ENCODE measurements around the gene A3GALT2. TPM values are rescaled to one million over a fixed set of nuclear protein-coding genes. Genes with fewer than 3 reads are reported as not detected.
"Not testable (repeated sequence)": the region's sequence is repeated elsewhere in the genome, so short reads cannot be mapped to it uniquely, and the experiment has no call there.

Gene A3GALT2
- total RNA-seq, 8 experiments from 2014 or later, result 0.25 to 0.38 TPM; not detected in 6

DNA sequence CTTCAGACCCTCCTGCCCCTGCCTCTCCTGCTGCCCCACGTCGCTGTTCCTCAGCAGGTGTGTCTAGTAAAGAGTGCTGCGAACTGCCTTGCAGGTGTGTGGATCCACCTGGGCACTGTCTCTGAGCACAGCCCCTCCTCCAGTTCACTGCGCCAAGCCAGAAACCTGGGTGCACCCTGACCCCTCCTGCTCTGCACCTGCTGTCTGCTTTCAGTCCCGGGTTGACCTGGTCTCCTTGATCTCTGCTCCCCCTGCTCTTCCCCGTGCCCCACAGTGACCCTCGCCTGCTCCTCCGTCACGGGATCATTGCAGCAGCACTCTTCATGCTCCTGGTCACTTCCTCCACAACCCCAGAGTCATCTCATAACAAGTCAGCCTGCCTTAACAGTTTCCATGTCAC lies 6.5 kb downstream of the A3GALT2 start:
- H3K27ac ChIP-seq, result no peak overlapping the region
- in situ Hi-C loops (cut with MboI; ENCODE audit: low pct_unique_long_range_greater_than_20kb in 2 of 9, low sequenced_read_pairs in 9 of 9, unreplicated experiment in 9 of 9), result no loop called here
- no peaks in the 10 kb centered on the region for H3K4me1 ChIP-seq (replicated peaks in 1 of 2)
- no peak overlapping the region for H3K4me3 ChIP-seq
- ATAC-seq (replicated peaks in 6 of 8), result no peak
- 77 to 94% (median 88%) methylated on average over 1 to 8 of the region's 9 CpGs; no CpG with 5 or more reads in 2 of the 10 experiments for WGBS, 10 experiments

- Histone ChIP-seq H3K4me3 (no peak overlapping the region), H3K4me1 (replicated peaks in 1 of 2) (no peaks in the 10 kb centered on the region), H3K27ac (no peak overlapping the region)
- no peak for ATAC-seq (replicated peaks in 6 of 8)
- WGBS, 10 experiments, result 60 to 80% methylated on average over 1 to 2 of the region's 5 CpGs; no CpG with 5 or more reads in 8 of the 10 experiments
- in situ Hi-C loops (cut with MboI; ENCODE audit: low pct_unique_long_range_greater_than_20kb in 2 of 9, low sequenced_read_pairs in 9 of 9, unreplicated experiment in 9 of 9), result no loop called here
Observed at GRCh38 chr1:33312413-33312749, 8.5 kb downstream of the A3GALT2 start.

GRCh38 chr1:33311706-33312412 lies 9.0 kb downstream of the A3GALT2 start:
- WGBS, 10 experiments, result 50 to 100% (median 100%) methylated on average over 1 to 2 of the region's 7 CpGs; no CpG with 5 or more reads in 5 of the 10 experiments

DNA sequence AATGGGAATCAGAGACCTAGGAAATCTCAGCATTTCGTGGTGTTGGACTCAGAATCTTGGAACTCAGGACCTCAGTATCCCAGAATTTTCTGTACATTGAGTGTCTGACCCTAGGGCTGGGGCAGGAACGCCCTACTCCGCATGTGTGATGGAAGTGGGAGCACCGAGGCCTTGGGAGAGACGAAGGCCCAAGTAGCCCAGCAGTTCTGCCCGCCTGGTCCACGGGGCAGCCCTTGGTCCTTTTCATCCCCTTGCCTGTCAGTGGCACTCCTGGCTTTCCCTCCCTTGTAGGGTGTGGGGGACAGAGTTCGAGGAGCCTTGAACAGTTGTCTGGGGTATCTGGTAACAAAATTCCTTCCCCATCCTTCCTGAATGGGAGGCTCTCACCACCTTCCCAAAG lies 10.2 kb downstream of the A3GALT2 start:
- 0 to 100% (median 75%) methylated on average over 1 to 8 of the region's 8 CpGs; no CpG with 5 or more reads in 4 of the 10 experiments for WGBS, 10 experiments
- no peak for ATAC-seq (replicated peaks in 6 of 8)
- H3K4me3 ChIP-seq, result no peak overlapping the region
- in situ Hi-C loops (cut with MboI; ENCODE audit: low pct_unique_long_range_greater_than_20kb in 2 of 9, low sequenced_read_pairs in 9 of 9, unreplicated experiment in 9 of 9), result no loop called here
- H3K4me1 ChIP-seq (replicated peaks in 1 of 2), result peaks cover 7 to 11% of the 10 kb centered on the region in 2 donors
- H3K27ac ChIP-seq, result no peak overlapping the region

More at GRCh38 chr1:33311706-33312412, 9.0 kb downstream of the A3GALT2 start:
- Histone ChIP-seq H3K27ac (no peak overlapping the region), H3K4me1 (replicated peaks in 1 of 2) (peaks cover 0 to under 1% of the 10 kb centered on the region in 2 donors), H3K4me3 (no peak overlapping the region)
- in situ Hi-C loops (cut with MboI; ENCODE audit: low pct_unique_long_range_greater_than_20kb in 2 of 9, low sequenced_read_pairs in 9 of 9, unreplicated experiment in 9 of 9), result no loop called here
- no peak for ATAC-seq (replicated peaks in 6 of 8)

- H3K27ac ChIP-seq; in situ Hi-C loops (cut with MboI; ENCODE audit: low pct_unique_long_range_greater_than_20kb in 2 of 9, low sequenced_read_pairs in 9 of 9, unreplicated experiment in 9 of 9); H3K4me3 ChIP-seq; ATAC-seq (replicated peaks in 6 of 8): not testable (repeated sequence)
- H3K4me1 ChIP-seq (replicated peaks in 1 of 2), result peaks cover 7 to 11% of the 10 kb centered on the region in 2 donors
- no CpG with 5 or more reads among the region's 32 CpGs for WGBS, 10 experiments
Observed at GRCh38 chr1:33309351-33309750, 11.5 kb downstream of the A3GALT2 start.

GRCh38 chr1:33307494-33307864 lies 13.4 kb downstream of the A3GALT2 start:
- no peak for ATAC-seq (replicated peaks in 6 of 8)
- no CpG with 5 or more reads among the region's 5 CpGs for WGBS, 10 experiments
- peaks cover 7 to 11% of the 10 kb centered on the region in 2 donors for H3K4me1 ChIP-seq (replicated peaks in 1 of 2)
- in situ Hi-C loops (cut with MboI; ENCODE audit: low pct_unique_long_range_greater_than_20kb in 2 of 9, low sequenced_read_pairs in 9 of 9, unreplicated experiment in 9 of 9), result no loop called here
- H3K4me3 ChIP-seq, result no peak overlapping the region
- H3K27ac ChIP-seq, result no peak overlapping the region

GRCh38 chr1:33306653-33307493 lies 14.0 kb downstream of the A3GALT2 start:
- peak in 5 of 8 experiments; percentile 27 to 63 (median 54) for ATAC-seq (replicated peaks in 6 of 8)

DNA sequence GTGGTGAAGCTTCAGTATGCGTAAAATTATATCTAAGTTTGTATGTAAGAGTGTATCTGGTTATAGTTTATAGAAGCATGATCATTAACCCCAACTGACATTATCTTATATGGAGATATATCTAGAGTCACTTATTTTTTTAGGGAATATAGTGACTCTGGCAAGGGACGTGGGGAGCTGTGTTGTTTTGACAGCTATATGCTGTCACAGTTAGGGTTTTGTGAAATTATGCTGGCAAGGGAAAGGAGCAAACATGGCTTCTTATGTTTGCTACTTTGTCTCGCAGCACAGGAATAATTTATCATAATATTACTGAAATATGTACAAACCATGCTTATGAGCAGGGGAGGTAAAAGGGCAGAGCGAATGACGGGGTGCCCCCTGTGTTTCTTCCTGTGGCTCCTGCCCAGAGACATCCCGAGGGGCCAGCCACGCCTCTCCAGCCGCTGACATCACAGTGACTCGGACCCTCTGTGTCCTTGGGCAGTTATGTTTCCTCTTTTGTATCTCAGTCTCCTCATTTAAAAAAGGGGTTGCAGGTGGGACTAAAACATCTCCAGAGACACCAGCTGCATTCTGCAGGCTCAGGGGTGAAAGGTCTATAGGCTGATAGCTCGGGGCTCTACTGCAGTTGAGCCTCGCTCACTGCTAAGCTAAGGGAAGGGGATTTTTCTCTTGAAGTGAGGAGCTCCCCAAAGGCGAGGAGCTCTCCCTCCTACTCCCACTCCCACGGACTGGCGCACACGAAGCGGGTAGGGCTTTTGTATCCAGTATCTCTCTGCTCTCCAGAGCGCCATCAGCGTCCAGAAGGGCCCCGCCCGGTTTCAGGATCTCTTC lies 14.9 kb downstream of the A3GALT2 start:
- peaks cover 7 to 11% of the 10 kb centered on the region in 2 donors for H3K4me1 ChIP-seq (replicated peaks in 1 of 2)
- in situ Hi-C loops (cut with MboI; ENCODE audit: low pct_unique_long_range_greater_than_20kb in 2 of 9, low sequenced_read_pairs in 9 of 9, unreplicated experiment in 9 of 9), result no loop called here
- no peak overlapping the region for H3K27ac ChIP-seq
- no peak overlapping the region for H3K4me3 ChIP-seq
- 59 to 93% (median 79%) methylated on average over 2 to 17 of the region's 20 CpGs; no CpG with 5 or more reads in 1 of the 10 experiments for WGBS, 10 experiments
- ATAC-seq (replicated peaks in 6 of 8), result peak in 4 of 8 experiments; percentile 28 to 76 (median 61)

More at GRCh38 chr1:33306653-33307493, 14.0 kb downstream of the A3GALT2 start:
- WGBS, 10 experiments, result 12 to 89% (median 35%) methylated on average over 3 to 69 of the region's 113 CpGs; no CpG with 5 or more reads in 6 of the 10 experiments
- Histone ChIP-seq H3K27ac (no peak overlapping the region), H3K4me1 (replicated peaks in 1 of 2) (peaks cover 7 to 11% of the 10 kb centered on the region in 2 donors), H3K4me3 (no peak overlapping the region)
- in situ Hi-C loops (cut with MboI; ENCODE audit: low pct_unique_long_range_greater_than_20kb in 2 of 9, low sequenced_read_pairs in 9 of 9, unreplicated experiment in 9 of 9), result no loop called here

DNA sequence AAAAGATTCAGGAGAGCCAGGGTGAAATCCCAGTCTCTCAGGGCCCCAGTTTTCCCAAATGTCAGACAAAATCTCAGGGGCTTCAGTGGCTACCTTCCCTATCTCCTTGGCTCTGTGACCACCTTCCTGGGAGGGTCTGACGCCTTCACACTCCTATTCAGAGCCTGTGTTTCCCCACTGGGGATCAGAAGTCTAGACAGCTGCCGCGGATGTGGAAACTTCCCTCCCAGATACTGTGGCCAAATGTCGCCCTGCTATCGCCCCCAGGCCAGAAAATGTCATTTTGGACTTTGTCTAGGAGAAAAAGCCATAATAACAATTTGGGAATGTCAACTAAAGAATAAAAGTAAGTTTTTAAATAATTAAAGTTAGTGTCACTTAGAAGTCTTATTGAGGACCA lies 15.9 kb downstream of the A3GALT2 start:
- no peak for ATAC-seq (replicated peaks in 6 of 8)
- Histone ChIP-seq H3K27ac (no peak overlapping the region), H3K4me3 (no peak overlapping the region), H3K4me1 (replicated peaks in 1 of 2) (peaks cover 7 to 11% of the 10 kb centered on the region in 2 donors)
- 63 to 100% (median 96%) methylated on average over 1 to 5 of the region's 5 CpGs; no CpG with 5 or more reads in 3 of the 10 experiments for WGBS, 10 experiments
- in situ Hi-C loops (cut with MboI; ENCODE audit: low pct_unique_long_range_greater_than_20kb in 2 of 9, low sequenced_read_pairs in 9 of 9, unreplicated experiment in 9 of 9), result no loop called here

- WGBS, 10 experiments, result 80 to 100% (median 90%) methylated on average over 1 of the region's 1 CpG; no CpG with 5 or more reads in 6 of the 10 experiments
- in situ Hi-C loops (cut with MboI; ENCODE audit: low pct_unique_long_range_greater_than_20kb in 2 of 9, low sequenced_read_pairs in 9 of 9, unreplicated experiment in 9 of 9), result no loop called here
- ATAC-seq (replicated peaks in 6 of 8), result no peak
- Histone ChIP-seq H3K4me1 (replicated peaks in 1 of 2) (peaks cover 7 to 11% of the 10 kb centered on the region in 2 donors), H3K27ac (no peak overlapping the region), H3K4me3 (no peak overlapping the region)
Observed at GRCh38 chr1:33302325-33302724, 18.6 kb downstream of the A3GALT2 start.

GRCh38 chr1:33301273-33301984 lies 19.5 kb downstream of the A3GALT2 start:
- peaks cover 5 to 6% of the 10 kb centered on the region in 2 donors for H3K4me1 ChIP-seq (replicated peaks in 1 of 2)
- ATAC-seq (replicated peaks in 6 of 8), result peak in 2 of 8 experiments; percentile 19 to 25
- WGBS, 10 experiments, result 79 to 100% (median 100%) methylated on average over 1 to 4 of the region's 4 CpGs; no CpG with 5 or more reads in 4 of the 10 experiments
- in situ Hi-C loops (cut with MboI; ENCODE audit: low pct_unique_long_range_greater_than_20kb in 2 of 9, low sequenced_read_pairs in 9 of 9, unreplicated experiment in 9 of 9), result no loop called here
- no peak overlapping the region for H3K27ac ChIP-seq
- no peak overlapping the region for H3K4me3 ChIP-seq

DNA sequence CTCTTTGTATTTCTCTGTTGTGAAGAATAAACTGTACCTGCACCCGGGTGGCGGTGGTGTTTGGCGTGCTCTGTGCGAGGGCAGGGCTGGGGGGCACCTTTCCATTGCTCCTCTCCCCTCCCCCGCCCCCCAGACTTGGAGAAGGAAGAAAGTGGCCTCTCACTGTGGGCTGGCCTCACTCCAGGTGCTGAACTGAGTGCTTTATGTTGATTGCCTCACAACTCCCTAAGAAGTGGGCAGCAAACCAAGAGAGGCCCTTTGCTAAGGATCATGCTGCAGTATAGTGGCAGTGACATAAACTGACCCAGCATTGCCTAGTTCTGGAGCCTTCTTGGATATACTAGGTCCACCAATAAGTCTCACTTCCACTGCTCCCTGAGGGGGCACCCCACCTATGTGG lies 20.2 kb downstream of the A3GALT2 start:
- ATAC-seq (replicated peaks in 6 of 8), result peak in 3 of 8 experiments; percentile 41 to 50 (median 47)
- Histone ChIP-seq H3K4me3 (no peak overlapping the region), H3K4me1 (replicated peaks in 1 of 2) (no peaks in the 10 kb centered on the region), H3K27ac (no peak overlapping the region)
- WGBS, 10 experiments, result 56 to 91% (median 88%) methylated on average over 2 to 4 of the region's 5 CpGs; no CpG with 5 or more reads in 6 of the 10 experiments
- in situ Hi-C loops (cut with MboI; ENCODE audit: low pct_unique_long_range_greater_than_20kb in 2 of 9, low sequenced_read_pairs in 9 of 9, unreplicated experiment in 9 of 9), result no loop called here
